HG03439 (cell line): Measurements from ENCODE around the gene SREBF1.

Experiments
- ATAC-seq: cut with Tn5 transposase; IDR thresholded peaks from one replicate; pipeline ENCODE4 v1.9.1; 2021; ENCODE audit warnings: mild to moderate bottlenecking, moderate library complexity; ENCODE audit not compliant: unreplicated experiment

The SREBF1 gene

DNA sequence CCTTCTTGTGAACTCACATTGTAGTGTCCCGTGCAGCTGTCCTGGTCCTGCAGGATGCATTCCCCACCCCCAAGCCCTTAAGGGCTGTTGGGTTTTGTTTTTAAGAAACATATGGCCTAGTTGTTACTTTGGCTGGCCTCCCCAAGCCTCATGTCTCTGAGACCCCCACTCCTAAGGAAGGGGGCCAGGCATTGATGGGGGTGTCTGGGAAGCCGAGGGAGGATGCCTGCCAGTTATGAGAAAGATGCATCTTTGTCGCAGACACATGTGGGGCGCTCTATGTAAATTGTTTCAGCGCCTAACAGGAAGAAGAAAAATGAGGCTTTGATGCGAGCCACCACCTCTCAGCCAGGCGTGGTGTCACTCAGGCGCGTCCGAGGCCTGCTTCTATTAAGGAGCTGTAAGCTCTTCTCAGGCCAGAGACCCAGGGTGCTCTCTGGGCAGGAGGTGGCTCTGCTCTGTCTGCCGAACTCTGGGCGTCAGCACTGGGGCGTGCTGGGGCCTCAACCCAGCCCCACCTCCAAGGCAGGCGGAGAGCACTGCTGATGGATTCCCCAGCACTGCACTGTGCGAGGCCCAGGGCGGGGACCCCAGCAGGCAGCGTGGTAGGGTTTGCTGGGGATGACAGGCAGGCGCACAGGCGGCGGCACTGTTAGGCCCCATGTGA is 70.6 kb downstream of the SREBF1 start:
- no peak for ATAC-seq

- ATAC-seq, result no peak
Measured at GRCh38 chr17:17765359-17766076, 71.3 kb downstream of the SREBF1 start.

- ATAC-seq, result no peak
Measured at GRCh38 chr17:17763734-17764133, 73.1 kb downstream of the SREBF1 start.

- no peak for ATAC-seq
Measured at GRCh38 chr17:17763136-17763535, 73.7 kb downstream of the SREBF1 start.

DNA sequence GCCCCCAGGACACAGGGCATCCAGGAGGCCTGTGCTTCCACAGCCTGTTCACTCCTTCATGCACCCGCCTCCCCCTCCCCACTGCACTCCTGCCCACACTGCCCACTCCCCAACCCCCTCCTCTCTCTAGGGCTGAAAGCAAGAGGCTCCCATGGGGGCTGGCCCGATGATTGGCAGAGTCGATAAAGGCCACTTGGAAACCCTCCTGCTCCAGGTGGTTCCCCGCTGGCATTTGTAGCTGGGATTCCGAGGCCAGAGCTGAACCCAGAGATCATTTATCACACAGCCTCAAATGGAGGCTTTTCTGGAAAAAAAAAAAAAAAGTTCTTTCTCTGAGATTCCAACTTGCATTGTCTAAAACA is 74.1 kb downstream of the SREBF1 start:
- no peak for ATAC-seq
